ENCODE data around the gene ACP5. TPM values are rescaled to one million over a fixed set of nuclear protein-coding genes. Genes with fewer than 3 reads are reported as not detected.
A peak's percentile ranks its signal among the peaks of the same experiment; 100 is the strongest.

Gene ACP5
- total RNA-seq, 1 donor from 2014 or later, result 1.2 TPM

- no peak for TF ChIP-seq CTCF (conservative IDR thresholded peaks at IDR 0.05)
- Mint-ChIP-seq H3K27ac (ENCODE audit: unreplicated experiment) (no peak overlapping the region), H3K36me3 (ENCODE audit: low read depth) (no peaks in the 10 kb centered on the region)
Measured at GRCh38 chr19:11563532-11563931, 13.9 kb downstream of the ACP5 start.

GRCh38 chr19:11560404-11561051 lies 16.9 kb downstream of the ACP5 start:
- Mint-ChIP-seq H3K36me3 (ENCODE audit: low read depth) (peaks cover 2% of the 10 kb centered on the region), H3K9me3 (no peaks in the 10 kb centered on the region), H3K4me3 (peak overlapping the region; percentile 90), H3K4me1 (peaks cover 28% of the 10 kb centered on the region), H3K27ac (ENCODE audit: unreplicated experiment) (no peak overlapping the region), H3K27me3 (ENCODE audit: low read depth) (no peaks in the 10 kb centered on the region)
- DNase-seq (ENCODE audit: low read depth, low spot score), result peak; percentile 52
- TF ChIP-seq CTCF (conservative IDR thresholded peaks at IDR 0.05), result peak; percentile 72

More at GRCh38 chr19:11563532-11563931, 13.9 kb downstream of the ACP5 start:
- Mint-ChIP-seq H3K4me1 (peaks cover 14% of the 10 kb centered on the region), H3K27me3 (ENCODE audit: low read depth) (no peaks in the 10 kb centered on the region), H3K9me3 (no peaks in the 10 kb centered on the region), H3K4me3 (no peak overlapping the region)
- no peak for DNase-seq (ENCODE audit: low read depth, low spot score)

GRCh38 chr19:11558881-11559828 lies 18.3 kb downstream of the ACP5 start, which contains the start of gene ELOF1:
ELOF1 (minus strand) TSS chr19:11559230; CDS start chr19:11554347, 4,883 bp downstream.
- DNase-seq (ENCODE audit: low read depth, low spot score), result peak; percentile 93
- peak within 1 kb of the TSS; percentile 97 for H3K4me3 Mint-ChIP-seq
- peaks cover 5% of the 10 kb centered on the region for H3K36me3 Mint-ChIP-seq (ENCODE audit: low read depth)
- no peaks in the 10 kb centered on the region for H3K9me3 Mint-ChIP-seq
- H3K27ac Mint-ChIP-seq (ENCODE audit: unreplicated experiment), result peak within 1 kb of the TSS; percentile 43
- TF ChIP-seq CTCF (conservative IDR thresholded peaks at IDR 0.05), result no peak
- H3K27me3 Mint-ChIP-seq (ENCODE audit: low read depth), result no peaks in the 10 kb centered on the region
- H3K4me1 Mint-ChIP-seq, result peaks cover 28% of the 10 kb centered on the region

GRCh38 chr19:11556634-11557420 lies 20.6 kb downstream of the ACP5 start:
- H3K27me3 Mint-ChIP-seq (ENCODE audit: low read depth), result no peaks in the 10 kb centered on the region
- peaks cover 5% of the 10 kb centered on the region for H3K36me3 Mint-ChIP-seq (ENCODE audit: low read depth)
- peak overlapping the region; percentile 97 for H3K4me3 Mint-ChIP-seq
- no peak for DNase-seq (ENCODE audit: low read depth, low spot score)
- no peaks in the 10 kb centered on the region for H3K9me3 Mint-ChIP-seq
- peaks cover 28% of the 10 kb centered on the region for H3K4me1 Mint-ChIP-seq
- no peak overlapping the region for H3K27ac Mint-ChIP-seq (ENCODE audit: unreplicated experiment)
- no peak for TF ChIP-seq CTCF (conservative IDR thresholded peaks at IDR 0.05)

- Mint-ChIP-seq H3K27me3 (ENCODE audit: low read depth) (no peaks in the 10 kb centered on the region), H3K9me3 (no peaks in the 10 kb centered on the region), H3K4me1 (peaks cover 22% of the 10 kb centered on the region), H3K27ac (ENCODE audit: unreplicated experiment) (no peak overlapping the region), H3K36me3 (ENCODE audit: low read depth) (peaks cover 5% of the 10 kb centered on the region), H3K4me3 (peak overlapping the region; percentile 71)
- DNase-seq (ENCODE audit: low read depth, low spot score), result no peak
- TF ChIP-seq CTCF (conservative IDR thresholded peaks at IDR 0.05), result no peak
Measured at GRCh38 chr19:11555246-11555645, 22.2 kb downstream of the ACP5 start.
